ENCODE data around the gene SPDYC.
"Not testable (repeated sequence)": the region's sequence is repeated elsewhere in the genome, so short reads cannot be mapped to it uniquely, and the experiment has no call there.

The SPDYC gene

GRCh38 chr11:65169164-65169641 is 830 bp upstream of the SPDYC start:
- no peak for DNase-seq (ENCODE audit: low spot score)

GRCh38 chr11:65172600-65172999 is 2.6 kb downstream of the SPDYC start:
- no peak for DNase-seq (ENCODE audit: low spot score)

- DNase-seq (ENCODE audit: low spot score), result not testable (repeated sequence)
These were observed 4.6 kb downstream of the SPDYC start for GRCh38 chr11:65174571-65175010.

- peak; percentile 88 for DNase-seq (ENCODE audit: low spot score)
These were observed 11.0 kb downstream of the SPDYC start for GRCh38 chr11:65180877-65181568.

- peak; percentile 94 for DNase-seq (ENCODE audit: low spot score)
These were observed 11.7 kb downstream of the SPDYC start, which contains the start of gene CAPN1 for GRCh38 chr11:65181569-65182257. Gene CAPN1, plus strand, starts transcription at chr11:65181928. Its CDS starts 774 bp downstream, at chr11:65182702.

DNA sequence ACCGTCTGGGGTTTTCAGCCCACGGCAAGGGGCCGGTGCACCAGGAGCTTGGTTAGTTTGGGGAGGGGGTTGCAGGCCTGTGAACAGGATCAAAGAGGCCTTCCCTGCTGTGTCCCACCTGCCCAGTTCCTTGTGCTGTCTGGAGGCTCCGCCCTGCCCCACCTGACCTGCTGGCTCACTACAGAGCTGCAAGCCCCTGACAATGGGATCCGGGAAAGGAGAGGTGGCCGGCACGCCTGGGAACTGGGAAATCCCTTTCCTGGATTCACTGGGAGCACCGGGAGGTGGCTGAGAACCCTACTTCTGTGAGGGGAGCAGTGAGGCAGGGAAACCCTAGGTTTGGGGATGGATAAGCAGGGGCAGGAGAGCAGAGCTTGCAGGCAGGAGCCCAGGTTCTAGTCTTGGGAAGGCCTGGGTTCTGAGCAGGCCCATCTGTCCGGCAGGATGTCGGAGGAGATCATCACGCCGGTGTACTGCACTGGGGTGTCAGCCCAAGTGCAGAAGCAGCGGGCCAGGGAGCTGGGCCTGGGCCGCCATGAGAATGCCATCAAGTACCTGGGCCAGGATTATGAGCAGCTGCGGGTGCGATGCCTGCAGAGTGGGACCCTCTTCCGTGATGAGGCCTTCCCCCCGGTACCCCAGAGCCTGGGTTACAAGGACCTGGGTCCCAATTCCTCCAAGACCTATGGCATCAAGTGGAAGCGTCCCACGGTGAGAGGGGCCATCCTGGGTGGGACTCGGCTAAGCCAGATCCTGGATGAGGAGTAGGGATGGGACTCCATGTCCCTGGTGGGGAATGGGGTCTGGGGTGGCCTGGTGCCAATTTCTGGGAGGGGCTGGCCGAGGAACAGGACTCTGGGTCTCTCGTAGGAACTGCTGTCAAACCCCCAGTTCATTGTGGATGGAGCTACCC is 12.5 kb downstream of the SPDYC start:
- peak; percentile 44 for DNase-seq (ENCODE audit: low spot score)

DNA sequence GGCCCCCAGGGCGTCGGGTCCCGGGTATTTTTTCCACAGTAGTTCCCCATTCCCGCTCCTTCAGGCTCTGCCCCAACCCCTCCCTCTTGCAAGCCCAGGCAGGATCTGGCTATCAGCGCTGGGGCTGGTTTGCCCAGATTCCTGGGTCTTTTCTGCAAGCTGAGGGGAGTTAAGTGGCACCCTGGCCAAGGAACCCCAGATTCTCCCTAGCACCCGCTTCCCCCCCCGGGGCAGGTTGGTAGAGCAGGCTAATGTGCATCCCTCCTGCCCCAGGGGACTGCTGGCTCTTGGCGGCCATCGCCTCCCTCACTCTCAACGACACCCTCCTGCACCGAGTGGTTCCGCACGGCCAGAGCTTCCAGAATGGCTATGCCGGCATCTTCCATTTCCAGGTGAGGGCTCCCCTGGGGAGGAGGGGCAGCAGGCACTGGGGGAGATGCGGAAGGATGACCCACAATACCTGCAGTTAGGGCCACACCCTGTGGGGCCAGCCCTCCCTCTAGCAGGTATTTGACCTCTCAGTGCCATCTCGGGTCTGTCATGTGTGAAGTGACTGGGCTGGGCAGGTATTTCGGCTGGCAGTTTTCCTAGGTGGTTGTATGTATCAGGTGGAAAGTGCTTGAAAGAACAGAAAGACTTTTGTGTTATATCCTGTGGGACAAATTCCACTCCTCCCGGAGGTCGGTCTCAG is 13.3 kb downstream of the SPDYC start:
- no peak for DNase-seq (ENCODE audit: low spot score)

- DNase-seq (ENCODE audit: low spot score), result no peak
These were observed 14.1 kb downstream of the SPDYC start for GRCh38 chr11:65184146-65184545.

GRCh38 chr11:65185171-65185570 is 15.1 kb downstream of the SPDYC start:
- DNase-seq (ENCODE audit: low spot score), result no peak

- DNase-seq (ENCODE audit: low spot score), result no peak
These were observed 15.9 kb downstream of the SPDYC start for GRCh38 chr11:65185869-65186341.

GRCh38 chr11:65186701-65187100 is 16.7 kb downstream of the SPDYC start:
- DNase-seq (ENCODE audit: low spot score), result no peak

- no peak for DNase-seq (ENCODE audit: low spot score)
These were observed 17.2 kb downstream of the SPDYC start for GRCh38 chr11:65187146-65187675.

- DNase-seq (ENCODE audit: low spot score), result no peak
These were observed 18.0 kb downstream of the SPDYC start for GRCh38 chr11:65187971-65188461.

GRCh38 chr11:65188486-65188885 is 18.5 kb downstream of the SPDYC start:
- DNase-seq (ENCODE audit: low spot score), result no peak

DNA sequence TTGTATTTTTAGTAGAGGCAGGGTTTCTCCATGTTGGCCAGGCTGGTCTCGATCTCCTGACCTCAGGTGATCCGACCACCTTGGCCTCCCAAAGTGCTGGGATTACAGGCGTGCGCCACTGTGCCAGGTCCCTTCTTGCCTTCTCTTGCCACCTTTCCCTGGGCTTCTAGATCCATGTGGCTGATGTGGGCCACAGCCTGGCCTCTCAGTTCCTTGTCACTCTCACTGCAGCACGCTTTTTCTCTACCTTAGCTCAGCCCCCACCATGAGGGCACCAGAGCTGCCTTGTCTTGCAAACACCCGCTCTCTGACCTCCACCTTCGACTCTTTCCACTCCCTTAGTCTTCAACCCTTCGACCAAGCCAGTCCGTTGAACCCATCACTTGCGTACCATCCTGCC is 19.2 kb downstream of the SPDYC start:
- DNase-seq (ENCODE audit: low spot score), result no peak

GRCh38 chr11:65194564-65194963 is 24.5 kb downstream of the SPDYC start:
- no peak for DNase-seq (ENCODE audit: low spot score)

GRCh38 chr11:65204143-65204542 is 34.1 kb downstream of the SPDYC start:
- DNase-seq (ENCODE audit: low spot score), result no peak

- DNase-seq (ENCODE audit: low spot score), result peak; percentile 75
These were observed 34.9 kb downstream of the SPDYC start for GRCh38 chr11:65204646-65205601.

DNA sequence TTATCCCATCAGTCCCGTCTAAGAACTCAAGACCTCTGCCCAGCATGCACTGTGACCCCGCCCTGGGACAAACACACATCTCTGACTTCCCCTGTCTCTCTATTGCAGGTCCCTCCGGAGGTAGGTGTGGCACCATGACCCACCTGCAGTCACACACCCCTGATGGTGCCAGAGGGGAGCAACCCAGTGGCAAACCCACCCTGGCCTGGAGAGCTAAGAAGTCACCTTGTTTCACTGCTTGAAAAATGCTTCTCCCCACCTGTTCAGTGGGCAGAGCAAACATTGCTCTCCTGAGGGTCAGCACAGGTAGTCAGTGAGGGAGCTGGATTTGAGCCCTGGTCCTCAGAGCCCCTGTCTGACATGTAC is 35.6 kb downstream of the SPDYC start:
- DNase-seq (ENCODE audit: low spot score), result no peak

DNA sequence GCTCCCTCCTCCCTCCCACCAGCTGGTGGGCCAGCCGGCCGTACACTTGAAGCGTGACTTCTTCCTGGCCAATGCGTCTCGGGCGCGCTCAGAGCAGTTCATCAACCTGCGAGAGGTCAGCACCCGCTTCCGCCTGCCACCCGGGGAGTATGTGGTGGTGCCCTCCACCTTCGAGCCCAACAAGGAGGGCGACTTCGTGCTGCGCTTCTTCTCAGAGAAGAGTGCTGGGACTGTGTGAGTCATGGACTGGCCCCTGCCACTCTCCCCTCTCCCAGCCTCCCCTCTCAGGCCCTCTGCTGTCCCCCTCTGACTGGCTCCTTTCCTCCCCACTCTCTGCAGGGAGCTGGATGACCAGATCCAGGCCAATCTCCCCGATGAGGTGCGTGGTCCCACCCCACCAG is 36.4 kb downstream of the SPDYC start:
- no peak for DNase-seq (ENCODE audit: low spot score)

Measured in AG08396 (cell line).